Transverse colon (tissue), 4 donors: Measurements from ENCODE around the gene GALNT2. TPM values are rescaled to one million over a fixed set of nuclear protein-coding genes. Genes with fewer than 3 reads are reported as not detected.

ENCODE experiments used
- DNase-seq: peaks from one replicate; pipeline ENCODE4 v3.0.0-alpha.2; 2019
- H3K27ac ChIP-seq, 4 donors: fragments of 200-600 bp; sonication (generic); 2 replicates each; pipeline ENCODE4 v1.5.1; 2016 to 2018; ENCODE audit warnings: inconsistent platforms in 4 of 4
- H3K27me3 ChIP-seq: fragments of 200-600 bp; sonication (generic); 2 replicates; pipeline ENCODE4 v1.5.1; 2017; ENCODE audit warnings: inconsistent platforms
- H3K36me3 ChIP-seq, 4 donors: fragments of 200-600 bp; sonication (generic); 2 replicates each; pipeline ENCODE4 v1.5.1; 2017 to 2019; ENCODE audit warnings: inconsistent platforms in 4 of 4
- H3K4me1 ChIP-seq, 4 donors: fragments of 200-600 bp; sonication (generic); 2 replicates each; pipeline ENCODE4 v1.5.1; 2017 to 2020; ENCODE audit warnings: inconsistent platforms in 4 of 4
- H3K4me3 ChIP-seq, 4 donors: fragments of 200-600 bp; sonication (generic); 1 replicate in 1 of 4; 2 replicates in 3 of 4; pipeline versions ENCODE4 v1.5.1 to v1.6.1; 2017 to 2019; ENCODE audit warnings: inconsistent platforms in 4 of 4
- H3K9me3 ChIP-seq, 2 donors: fragments of 200-600 bp; sonication (generic); 2 replicates each; pipeline ENCODE4 v1.5.1; 2017 to 2019; ENCODE audit warnings: inconsistent platforms in 2 of 2
- CTCF ChIP-seq, 5 experiments: fragments of 200-600 bp in 3 of 5; fragments of 450-650 bp in 2 of 5; sonication (generic) in 3 of 5; IDR thresholded peaks; 1 replicate in 2 of 5; 2 replicates in 3 of 5; pipeline ENCODE4 v1.5.1; 2016 to 2017; ENCODE audit warnings: antibody characterized with exemption in 5 of 5, inconsistent platforms in 3 of 5, mild to moderate bottlenecking in 2 of 5, moderate library complexity in 1 of 5
- EP300 ChIP-seq: sonication (generic); formaldehyde crosslinking; IDR thresholded peaks from one replicate; pipeline ENCODE4 v1.6.1; 2017; ENCODE audit warnings: antibody characterized with exemption, low read depth
- POLR2A ChIP-seq: fragments of 450-650 bp; IDR thresholded peaks from one replicate; pipeline ENCODE4 v1.6.1; 2016; ENCODE audit warnings: antibody characterized with exemption, mild to moderate bottlenecking, moderate library complexity
- POLR2AphosphoS5 ChIP-seq, 3 donors: sonication (generic); formaldehyde crosslinking; IDR thresholded peaks; one replicate each; pipeline ENCODE4 v1.6.1; 2016; ENCODE audit warnings: antibody characterized with exemption in 3 of 3
- WGBS, 2 donors: methylation state at CpG; one replicate each; pipeline ENCODE4 v1.1.5; 2018; ENCODE audit warnings: low coverage in 1 of 2; 5-methylcytosine and 5-hydroxymethylcytosine counted together
- in situ Hi-C, 4 donors: fragments of 200-750 bp; cut with MboI; loops; one replicate each; pipeline versions ENCODE4 v1.15.0 to v1.15.1; 2017; ENCODE audit warnings: low sequenced_read_pairs in 3 of 4, low pct_ligation_motif_present in 1 of 4, low pct_unique_long_range_greater_than_20kb in 1 of 4
- intact Hi-C: fragments of 100-400 bp; cut with DNase I; formaldehyde crosslinking; loops from one replicate; pipeline ENCODE4 v1.15.1; 2023; ENCODE audit warnings: low total_unique reads
- total RNA-seq, 4 donors: library from RNA; depleted of rRNA; stranded (reverse); fragments of >200 nt; gene quantifications; one replicate each; pipeline ENCODE4 v1.1.0, GENCODE V29; 2016

The GALNT2 gene
- total RNA-seq, 4 donors from 2014 or later, result 16.5 to 48.8 (median 36.8) TPM

DNA sequence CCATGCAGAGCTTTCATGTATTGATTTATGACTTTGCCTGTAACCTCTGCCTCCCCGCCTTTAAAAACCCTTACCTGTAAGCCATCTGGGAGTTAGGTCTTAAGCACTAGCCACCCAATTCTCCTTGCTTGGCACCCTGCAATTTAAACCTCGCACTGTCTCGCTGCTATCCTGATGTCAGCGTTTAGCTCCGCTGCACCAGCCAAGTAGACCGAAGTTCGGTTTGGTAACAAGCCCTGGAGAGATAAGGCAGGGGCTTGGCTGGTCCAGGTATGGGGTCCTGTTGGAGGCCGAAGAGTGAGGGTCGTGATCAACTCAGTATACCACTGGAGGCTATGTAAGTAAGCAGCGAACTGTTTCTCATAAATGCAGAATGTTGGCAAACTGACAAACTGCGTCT, 64.4 kb downstream of the GALNT2 start:
- Histone ChIP-seq H3K36me3 (no peaks in the 10 kb centered on the region), H3K9me3 (no peaks in the 10 kb centered on the region), H3K27ac (no peak overlapping the region), H3K4me1 (peaks cover 0 to 20% (median 10%) of the 10 kb centered on the region in 4 donors), H3K4me3 (no peak overlapping the region), H3K27me3 (no peaks in the 10 kb centered on the region)
- 71 to 87% methylated on average over 1 to 11 of the region's 11 CpGs for WGBS, 2 donors
- intact Hi-C loops (no loop called here), in situ Hi-C loops (no loop called here)
- DNase-seq, result no peak
- TF ChIP-seq POLR2A (no peak), EP300 (no peak), POLR2AphosphoS5 (IDR thresholded peaks at IDR 0.05) (no peak), CTCF (IDR thresholded peaks at IDR 0.05) (no peak)

GRCh38 chr1:230132758-230133157, 65.7 kb downstream of the GALNT2 start:
- in situ Hi-C loops (no loop called here), intact Hi-C loops (no loop called here)
- TF ChIP-seq CTCF (IDR thresholded peaks at IDR 0.05) (no peak), EP300 (no peak), POLR2AphosphoS5 (IDR thresholded peaks at IDR 0.05) (no peak), POLR2A (no peak)

GRCh38 chr1:230135726-230136125, 68.7 kb downstream of the GALNT2 start:
- no peaks in the 10 kb centered on the region for H3K36me3 ChIP-seq
- no peak for DNase-seq
- in situ Hi-C loops (no loop called here), intact Hi-C loops (no loop called here)
- WGBS, 2 donors, result 94% methylated on average over 6 of the region's 6 CpGs; no CpG with 5 or more reads in 1 of the 2 donors
- H3K4me3 ChIP-seq, result no peak overlapping the region
- H3K4me1 ChIP-seq, result peaks cover 11 to 23% (median 20%) of the 10 kb centered on the region in 4 donors
- TF ChIP-seq EP300 (no peak), POLR2AphosphoS5 (IDR thresholded peaks at IDR 0.05) (no peak), POLR2A (no peak), CTCF (IDR thresholded peaks at IDR 0.05) (no peak)
- no peak overlapping the region for H3K27ac ChIP-seq
- H3K9me3 ChIP-seq, result no peaks in the 10 kb centered on the region
- H3K27me3 ChIP-seq, result no peaks in the 10 kb centered on the region

More at GRCh38 chr1:230132758-230133157, 65.7 kb downstream of the GALNT2 start:
- H3K27ac ChIP-seq, result no peak overlapping the region
- WGBS, 2 donors, result 43 to 53% methylated on average over 6 of the region's 6 CpGs
- no peaks in the 10 kb centered on the region for H3K9me3 ChIP-seq
- no peak overlapping the region for H3K4me3 ChIP-seq
- H3K4me1 ChIP-seq, result peaks cover 0 to 13% (median 6%) of the 10 kb centered on the region in 4 donors
- H3K36me3 ChIP-seq, result no peaks in the 10 kb centered on the region
- no peaks in the 10 kb centered on the region for H3K27me3 ChIP-seq
- no peak for DNase-seq

GRCh38 chr1:230136453-230137336, 69.7 kb downstream of the GALNT2 start:
- Histone ChIP-seq H3K4me1 (peaks cover 17 to 29% (median 23%) of the 10 kb centered on the region in 4 donors), H3K27ac (no peak overlapping the region), H3K4me3 (no peak overlapping the region), H3K36me3 (no peaks in the 10 kb centered on the region), H3K9me3 (no peaks in the 10 kb centered on the region), H3K27me3 (no peaks in the 10 kb centered on the region)
- in situ Hi-C loops (no loop called here), intact Hi-C loops (no loop called here)
- no peak for TF ChIP-seq CTCF (IDR thresholded peaks at IDR 0.05)
- no peak for TF ChIP-seq POLR2AphosphoS5 (IDR thresholded peaks at IDR 0.05)
- TF ChIP-seq POLR2A, result no peak
- no peak for TF ChIP-seq EP300
- no peak for DNase-seq
- WGBS, 2 donors, result 79 to 90% methylated on average over 7 to 34 of the region's 34 CpGs
